CD14-positive monocyte (primary cell): ENCODE data around the gene LAT. TPM values are rescaled to one million over a fixed set of nuclear protein-coding genes. Genes with fewer than 3 reads are reported as not detected.
A peak's percentile ranks its signal among the peaks of the same experiment; 100 is the strongest.

Source experiments
- DNase-seq, 3 donors: peaks; one replicate each; pipeline ENCODE4 v3.0.0-alpha.2; 2011 to 2022
- H2AFZ ChIP-seq: 2 replicates; pipeline ENCODE4 v1.6.0; 2012; ENCODE audit warnings: mild to moderate bottlenecking, low read depth, low read length, inconsistent platforms; ENCODE audit not compliant: insufficient read depth, poor library complexity, severe bottlenecking
- H3K27ac ChIP-seq, 2 donors: 1 replicate in 1 of 2; 2 replicates in 1 of 2; pipeline ENCODE4 v1.5.1; 2012 to 2013; ENCODE audit warnings: low read length in 2 of 2, control low read depth in 1 of 2, inconsistent platforms in 1 of 2, low read depth in 1 of 2, mild to moderate bottlenecking in 1 of 2
- H3K27me3 ChIP-seq, 2 donors: one replicate each; pipeline versions ENCODE4 v1.6.0 to v1.6.1; 2011 to 2013; ENCODE audit warnings: low read length in 2 of 2; ENCODE audit not compliant: control insufficient read depth in 2 of 2, insufficient read depth in 2 of 2
- H3K36me3 ChIP-seq, 2 donors: replicated peaks in 1 of 2; 1 replicate in 1 of 2; 2 replicates in 1 of 2; pipeline versions ENCODE4 v1.5.1 to v1.6.1; 2012 to 2013; ENCODE audit warnings: low read length in 2 of 2, control low read depth in 1 of 2, inconsistent platforms in 1 of 2, mild to moderate bottlenecking in 1 of 2; ENCODE audit not compliant: insufficient read depth in 2 of 2, control insufficient read depth in 1 of 2
- H3K4me1 ChIP-seq, 2 donors: 1 replicate in 1 of 2; 2 replicates in 1 of 2; pipeline versions ENCODE4 v1.5.1 to v1.6.1; 2012 to 2013; ENCODE audit warnings: low read length in 2 of 2, control low read depth in 1 of 2, inconsistent platforms in 1 of 2, mild to moderate bottlenecking in 1 of 2, moderate library complexity in 1 of 2; ENCODE audit not compliant: insufficient read depth in 2 of 2, control insufficient read depth in 1 of 2
- H3K4me2 ChIP-seq: replicated peaks from 2 replicates; pipeline ENCODE3; 2012; ENCODE audit warnings: low read length, moderate library complexity, mild to moderate bottlenecking; ENCODE audit not compliant: poor library complexity, severe bottlenecking; ENCODE audit errors: extremely low read depth
- H3K4me3 ChIP-seq, 3 experiments: fragments of 200-600 bp in 1 of 3; sonication (generic) in 1 of 3; replicated peaks in 1 of 3; 1 replicate in 2 of 3; 2 replicates in 1 of 3; pipeline ENCODE4 v1.5.1; 2011 to 2013; ENCODE audit warnings: low read length in 3 of 3, mild to moderate bottlenecking in 3 of 3, control low read depth in 2 of 3, low read depth in 2 of 3, inconsistent platforms in 1 of 3, moderate library complexity in 1 of 3
- H3K79me2 ChIP-seq: 2 replicates; pipeline ENCODE4 v1.6.0; 2012; ENCODE audit warnings: mild to moderate bottlenecking, control low read depth, inconsistent platforms, low read length, moderate library complexity; ENCODE audit not compliant: insufficient read depth
- H3K9ac ChIP-seq: 2 replicates; pipeline ENCODE4 v1.6.0; 2017; ENCODE audit warnings: low read length, mild to moderate bottlenecking; ENCODE audit not compliant: insufficient read depth, poor library complexity, severe bottlenecking
- H3K9me3 ChIP-seq, 2 donors: replicated peaks in 1 of 2; 1 replicate in 1 of 2; 2 replicates in 1 of 2; pipeline versions ENCODE4 v1.5.1 to v1.6.1; 2012 to 2013; ENCODE audit warnings: low read length in 2 of 2, control low read depth in 1 of 2; ENCODE audit not compliant: control insufficient read depth in 1 of 2, insufficient read depth in 1 of 2
- H4K20me1 ChIP-seq: 2 replicates; pipeline ENCODE4 v1.6.0; 2012; ENCODE audit warnings: mild to moderate bottlenecking, low read length, control low read depth, moderate library complexity; ENCODE audit not compliant: insufficient read depth
- H3K27ac Mint-ChIP-seq, 7 donors: one replicate each; pipeline ENCODE4 v1.8.0; 2020; ENCODE audit warnings: mild to moderate bottlenecking in 7 of 7, mixed read lengths in 7 of 7, moderate library complexity in 6 of 7, inconsistent platforms in 2 of 7
- H3K27me3 Mint-ChIP-seq, 3 donors: one replicate each; pipeline ENCODE4 v1.8.0; 2021 to 2022; ENCODE audit warnings: low read depth in 3 of 3, mild to moderate bottlenecking in 3 of 3, mixed read lengths in 3 of 3, moderate library complexity in 3 of 3, inconsistent platforms in 1 of 3
- H3K36me3 Mint-ChIP-seq, 2 donors: one replicate each; pipeline ENCODE4 v1.8.0; 2020; ENCODE audit warnings: mixed read lengths in 2 of 2, inconsistent platforms in 1 of 2, mild to moderate bottlenecking in 1 of 2
- H3K4me1 Mint-ChIP-seq: one replicate; pipeline ENCODE4 v1.8.0; 2020; ENCODE audit warnings: mild to moderate bottlenecking, mixed read lengths
- H3K4me3 Mint-ChIP-seq, 2 donors: one replicate each; pipeline ENCODE4 v1.8.0; 2020; ENCODE audit warnings: mild to moderate bottlenecking in 2 of 2, mixed read lengths in 2 of 2, moderate library complexity in 1 of 2
- H3K9me3 Mint-ChIP-seq, 7 donors: one replicate each; pipeline ENCODE4 v1.8.0; 2020 to 2022; ENCODE audit warnings: mixed read lengths in 7 of 7, mild to moderate bottlenecking in 6 of 7, moderate library complexity in 6 of 7, inconsistent platforms in 2 of 7
- CTCF ChIP-seq: fragments of 200-600 bp; IDR thresholded peaks from one replicate; pipeline ENCODE4 v1.8.0; 2022; ENCODE audit warnings: antibody characterized with exemption, mild to moderate bottlenecking
- WGBS: methylation state at CpG from one replicate; pipeline ENCODE4 v1.1.5; 2013; ENCODE audit warnings: missing lambda C conversion rate; ENCODE audit not compliant: insufficient coverage; 5-methylcytosine and 5-hydroxymethylcytosine counted together
- intact Hi-C, 2 donors: fragments of 100-400 bp; cut with micrococcal nuclease; formaldehyde crosslinking; loops; one replicate each; pipeline versions ENCODE4 v1.15.0 to v1.15.1; 2023
- polyA plus RNA-seq, 3 donors: library from polyadenylated mRNA; depleted of rRNA in 1 of 3; unstranded in 2 of 3; stranded (reverse) in 1 of 3; fragments of 300-500 nt in 2 of 3; fragments of >200 nt in 1 of 3; fragmentation: Illumina TruSeq in 2 of 3; gene quantifications; 1 replicate in 2 of 3; 2 replicates in 1 of 3; pipeline ENCODE4 v1.2.3, GENCODE V29; 2012 to 2021

The LAT gene
- polyA plus RNA-seq, 3 donors: 1.5 to 25.2 (median 1.9) TPM

- Histone ChIP-seq H3K27me3 (no peaks in the 10 kb centered on the region), H3K4me1 (peaks cover 0 to 5% of the 10 kb centered on the region in 2 donors), H3K79me2 (no peaks in the 10 kb centered on the region), H2AFZ (no peak overlapping the region), H3K27ac (no peak overlapping the region), H3K4me2 (no peak overlapping the region), H4K20me1 (no peaks in the 10 kb centered on the region), H3K9me3 (no peaks in the 10 kb centered on the region), H3K36me3 (no peaks in the 10 kb centered on the region), H3K4me3 (no peak overlapping the region), H3K9ac (no peak overlapping the region)
- Mint-ChIP-seq H3K27me3 (peaks cover 4 to 10% (median 7%) of the 10 kb centered on the region in 3 donors), H3K4me1 (peaks cover 5% of the 10 kb centered on the region), H3K27ac (no peak overlapping the region), H3K9me3 (no peaks in the 10 kb centered on the region), H3K36me3 (no peaks in the 10 kb centered on the region), H3K4me3 (no peak overlapping the region)
- 96% methylated on average over 5 of the region's 7 CpGs for WGBS
- TF ChIP-seq CTCF: no peak
- intact Hi-C loops: no loop called here
- DNase-seq: no peak
Observed at GRCh38 chr16:29028457-29029167, 43.8 kb downstream of the LAT start.

- no peaks in the 10 kb centered on the region for H3K27me3 ChIP-seq
- no peak overlapping the region for H2AFZ ChIP-seq
- H3K4me2 ChIP-seq: no peak overlapping the region
- no peak overlapping the region for H3K4me3 ChIP-seq
- no peaks in the 10 kb centered on the region for H4K20me1 ChIP-seq
- H3K27me3 Mint-ChIP-seq: peaks cover 2 to 7% (median 6%) of the 10 kb centered on the region in 3 donors
- no peak overlapping the region for H3K27ac ChIP-seq
- no peaks in the 10 kb centered on the region for H3K36me3 ChIP-seq
- peak; percentile 23 to 72 (median 45) for DNase-seq
- no peak overlapping the region for H3K4me3 Mint-ChIP-seq
- no peaks in the 10 kb centered on the region for H3K79me2 ChIP-seq
- no peaks in the 10 kb centered on the region for H3K9me3 Mint-ChIP-seq
- H3K4me1 Mint-ChIP-seq: peaks cover 2% of the 10 kb centered on the region
- H3K9me3 ChIP-seq: no peaks in the 10 kb centered on the region
- no peaks in the 10 kb centered on the region for H3K4me1 ChIP-seq
- WGBS: 54% methylated on average over 12 of the region's 16 CpGs
- no peak for TF ChIP-seq CTCF
- peak overlapping the region in 1 of 7 donors; percentile 8 for H3K27ac Mint-ChIP-seq
- no peak overlapping the region for H3K9ac ChIP-seq
- no peaks in the 10 kb centered on the region for H3K36me3 Mint-ChIP-seq
- intact Hi-C loops: no loop called here
Observed at GRCh38 chr16:29029168-29029994, 44.5 kb downstream of the LAT start.
